HL-60/S4 treated with phorbol 12-myristate 13-acetate at 8.2 ng/mL for 4 days and 3 days (cell line): Measurements from ENCODE around the gene MED9.
"Not testable (repeated sequence)": the region's sequence is repeated elsewhere in the genome, so short reads cannot be mapped to it uniquely, and the experiment has no call there.

Experiments used
- in situ Hi-C: fragments of 300-500 bp; cut with MboI; formaldehyde crosslinking; loops from 2 replicates; pipeline ENCODE4 v1.15.0; 2022; ENCODE audit warnings: low sequenced_read_pairs

The MED9 gene

DNA sequence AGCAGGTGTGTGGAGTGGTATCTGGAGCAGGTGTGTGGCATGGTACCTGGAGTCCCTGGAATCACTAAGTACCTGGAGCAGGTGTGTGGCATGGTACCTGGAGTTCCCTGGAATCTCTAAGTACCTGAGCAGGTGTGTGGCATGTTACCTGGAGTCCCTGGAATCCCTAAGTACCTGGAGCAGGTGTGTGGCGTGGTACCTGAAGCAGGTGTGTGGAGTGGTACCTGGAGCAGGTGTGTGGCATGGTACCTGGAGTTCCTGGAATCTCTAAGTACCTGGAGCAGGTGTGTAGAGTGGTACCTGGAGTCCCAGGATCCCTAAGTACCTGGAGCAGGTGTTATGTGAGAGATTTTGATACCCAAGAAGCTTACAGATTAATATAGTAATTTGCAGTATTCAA is 22.1 kb upstream of the MED9 start:
- in situ Hi-C loops = not testable (repeated sequence)

DNA sequence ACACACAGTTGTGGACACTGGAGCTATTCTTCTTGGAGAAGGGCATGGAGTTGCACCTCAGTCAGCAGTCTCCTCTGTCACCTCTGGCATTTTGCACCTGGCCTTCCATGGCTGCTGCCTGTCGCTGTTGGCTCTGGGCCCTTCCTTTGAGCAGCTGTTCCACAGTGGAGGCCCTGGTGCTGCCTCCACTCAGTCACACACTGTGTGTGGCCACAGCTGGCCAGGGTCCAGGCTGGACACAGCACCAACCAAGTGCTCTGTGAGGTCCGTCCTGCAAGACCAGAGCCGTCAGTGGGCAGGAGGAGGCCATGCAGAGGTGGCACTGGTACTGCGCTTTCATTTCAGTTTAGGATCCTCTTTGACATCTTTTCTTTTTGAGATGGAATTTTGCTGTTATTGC is 21.6 kb upstream of the MED9 start:
- in situ Hi-C loops = no loop called here

DNA sequence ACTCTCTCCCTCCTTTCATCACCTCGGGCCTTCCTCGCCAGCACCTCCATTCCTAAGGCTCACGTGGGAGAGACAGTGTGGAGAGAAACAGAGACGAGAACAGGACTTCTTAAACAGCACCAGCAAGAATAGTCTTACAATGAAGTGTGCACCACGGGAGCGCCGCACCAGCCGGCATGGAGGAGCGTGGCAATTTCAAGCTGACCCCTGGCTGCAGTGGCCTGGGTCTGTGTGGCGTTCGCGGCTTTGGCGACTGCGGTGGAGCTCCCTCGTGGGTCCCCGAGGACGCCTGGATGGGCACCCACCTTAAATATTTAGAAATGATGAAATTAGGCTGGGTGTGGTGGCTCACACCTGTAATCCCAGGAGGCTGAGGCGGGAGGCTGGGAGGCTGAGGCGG is 20.5 kb upstream of the MED9 start:
- in situ Hi-C loops = no loop called here

DNA sequence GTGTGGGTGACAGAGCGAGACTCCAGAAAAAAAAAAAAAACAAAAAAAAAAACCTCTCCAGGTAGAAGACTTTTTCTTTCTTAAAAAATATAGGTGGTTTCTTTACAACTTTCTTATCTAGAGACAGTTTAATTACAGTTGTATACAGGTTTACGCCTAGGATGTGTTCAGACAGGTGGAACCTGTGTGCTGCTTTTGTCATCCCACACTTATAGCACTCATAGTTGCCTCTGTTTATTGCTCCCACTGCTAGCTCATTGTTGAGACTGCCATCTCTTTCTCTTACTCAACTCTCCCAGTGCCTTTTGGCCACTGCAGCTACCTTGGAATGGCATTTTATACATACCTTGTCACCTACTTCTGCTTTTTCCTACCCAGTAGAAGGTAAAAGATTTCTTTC is 19.1 kb upstream of the MED9 start:
- in situ Hi-C loops = no loop called here

DNA sequence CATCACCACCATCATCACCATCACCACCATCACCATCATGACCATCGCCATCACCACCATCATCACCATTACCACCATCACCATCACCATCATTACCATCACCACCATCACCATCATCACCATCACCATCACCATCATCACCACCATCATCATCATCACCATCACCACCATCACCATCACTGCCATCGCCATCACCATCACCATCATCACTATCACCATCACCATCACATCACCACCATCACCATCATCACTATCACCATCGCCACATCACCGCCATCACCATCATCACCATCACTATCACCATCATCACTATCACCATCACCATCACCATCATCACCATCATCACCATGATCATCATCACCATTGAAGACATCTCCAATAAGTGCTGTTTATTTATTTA is 16.8 kb upstream of the MED9 start:
- in situ Hi-C loops = no loop called here

DNA sequence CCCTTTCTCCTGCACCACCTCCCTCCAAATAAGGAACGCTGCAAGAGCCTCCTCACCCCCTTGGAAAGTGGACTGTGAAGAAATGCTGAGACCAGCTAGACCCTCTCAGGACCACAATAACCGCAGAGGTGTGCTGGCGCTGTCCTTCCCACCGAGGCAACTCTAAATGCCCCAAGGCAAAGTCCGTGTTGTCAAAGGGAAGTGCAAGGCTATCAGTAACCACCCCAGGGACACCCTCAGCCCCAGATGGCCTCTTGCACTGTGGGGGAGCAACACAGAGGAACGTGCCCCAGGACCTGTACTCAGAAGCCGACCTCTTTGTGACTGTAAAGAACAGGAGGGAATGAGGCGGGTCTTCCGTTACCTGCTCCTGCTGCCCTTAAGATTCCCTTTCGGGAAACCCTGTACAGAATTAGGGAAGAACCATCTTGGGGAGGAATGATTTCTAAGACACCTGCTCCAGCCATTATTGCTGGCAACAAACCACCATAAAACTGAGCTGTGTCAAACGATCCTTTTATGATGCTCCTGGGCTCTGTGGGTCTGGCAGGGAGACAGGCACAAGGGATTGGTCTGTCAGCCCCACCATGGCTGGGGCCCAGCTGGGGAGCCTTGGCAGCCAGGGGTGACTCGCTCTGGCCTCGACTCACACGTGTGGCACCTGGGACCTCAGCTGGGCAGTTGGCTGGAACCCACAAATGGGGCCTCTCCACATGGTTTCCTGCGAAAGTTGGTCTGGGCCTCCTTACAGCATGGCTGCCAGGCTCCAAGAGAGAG is 14.6 kb upstream of the MED9 start:
- in situ Hi-C loops = no loop called here

DNA sequence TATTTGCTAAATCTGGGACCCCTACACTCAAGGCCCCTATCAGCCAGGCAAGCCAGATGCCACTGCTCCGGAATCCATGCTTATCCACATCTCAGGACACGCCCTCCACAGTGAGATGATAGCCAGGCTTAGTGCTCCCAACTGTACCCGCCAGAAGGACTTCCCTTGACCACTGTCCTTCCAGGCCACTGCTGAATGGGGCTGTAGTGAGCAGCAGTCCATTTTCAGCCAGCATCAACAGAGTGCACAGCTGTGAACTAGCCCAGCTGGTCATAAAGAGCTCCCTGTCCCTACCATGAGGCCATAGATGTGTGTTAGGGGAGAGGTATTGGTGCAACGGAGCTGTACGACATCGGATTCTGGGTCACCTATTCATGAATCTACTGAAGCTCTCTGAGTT is 13.0 kb upstream of the MED9 start:
- in situ Hi-C loops = no loop called here

DNA sequence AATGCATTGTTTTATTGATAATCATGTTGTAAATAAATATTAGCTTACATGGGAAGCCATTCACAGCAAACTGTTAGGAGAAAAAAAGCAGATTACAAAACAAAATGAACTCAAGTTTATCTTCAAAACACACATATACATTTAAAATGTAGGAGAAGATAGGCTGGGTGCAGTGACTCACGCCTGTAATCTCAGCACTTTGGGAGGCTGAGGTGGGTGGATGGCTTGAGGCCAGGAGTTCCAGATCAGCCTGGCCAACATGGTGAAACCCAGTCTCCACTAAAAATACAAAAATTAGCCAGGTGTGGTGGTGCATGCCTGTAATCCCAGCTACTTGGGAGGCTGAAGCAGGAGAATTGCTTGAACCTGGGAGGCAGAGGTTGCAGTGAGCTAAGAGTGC is 10.9 kb upstream of the MED9 start:
- in situ Hi-C loops = not testable (repeated sequence)

DNA sequence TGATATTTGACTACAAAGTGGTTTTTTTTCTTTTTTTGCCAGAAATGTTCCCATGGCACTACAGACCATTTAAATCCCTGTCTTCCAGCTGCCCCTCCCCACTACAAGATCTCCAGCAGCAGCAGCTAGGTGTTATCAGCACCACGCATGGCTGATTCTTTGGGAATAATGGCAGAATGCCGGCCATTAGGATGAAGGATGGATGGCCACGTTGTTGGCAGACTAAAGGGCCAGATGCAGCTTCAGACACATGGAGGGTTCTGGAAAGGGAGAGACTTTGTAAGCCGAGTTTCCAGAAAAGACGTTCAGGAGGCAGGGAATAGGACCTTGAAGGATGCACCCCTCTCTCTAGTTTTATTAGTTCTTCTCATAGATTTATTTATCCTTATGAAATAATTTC is 10.3 kb upstream of the MED9 start:
- in situ Hi-C loops = no loop called here

DNA sequence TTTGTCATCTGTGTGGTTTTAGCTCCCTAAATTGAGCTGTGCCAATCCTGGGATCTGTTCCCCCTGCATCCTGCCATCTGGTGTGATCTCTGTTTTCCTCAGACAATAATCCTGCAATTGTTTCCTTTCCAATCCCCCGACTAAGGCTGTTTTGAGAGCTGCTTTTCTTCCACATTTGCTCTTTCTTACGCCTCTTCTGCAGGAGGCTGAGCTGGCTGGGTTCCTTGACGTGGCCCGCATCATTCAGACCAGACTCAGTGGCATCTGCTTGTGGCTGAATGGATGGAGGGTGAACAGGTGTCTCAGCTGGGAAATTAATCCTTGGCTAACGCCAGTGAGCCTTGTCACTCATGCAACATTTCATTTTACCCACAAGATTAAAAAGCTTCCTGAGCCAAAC is 9.8 kb upstream of the MED9 start:
- in situ Hi-C loops = no loop called here

DNA sequence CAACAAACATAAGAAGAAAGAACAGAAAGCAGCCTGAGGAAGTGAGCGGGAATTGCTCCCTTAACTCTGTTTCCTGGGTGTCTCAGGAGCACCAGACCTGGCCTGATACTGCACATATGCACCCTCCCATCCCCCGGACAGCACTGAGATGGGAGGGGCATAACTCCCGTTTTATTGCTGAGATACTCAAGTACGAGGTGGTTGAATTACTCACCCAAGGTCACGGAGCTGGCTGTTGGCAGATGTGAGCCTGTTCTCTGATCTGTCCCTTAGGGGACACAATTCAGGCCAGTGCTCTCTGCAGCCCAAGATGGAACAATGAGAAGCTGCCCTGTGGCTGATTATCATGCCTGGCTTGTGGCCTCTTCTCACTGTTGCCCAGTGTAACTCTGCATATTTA is 9.1 kb upstream of the MED9 start:
- in situ Hi-C loops = no loop called here

DNA sequence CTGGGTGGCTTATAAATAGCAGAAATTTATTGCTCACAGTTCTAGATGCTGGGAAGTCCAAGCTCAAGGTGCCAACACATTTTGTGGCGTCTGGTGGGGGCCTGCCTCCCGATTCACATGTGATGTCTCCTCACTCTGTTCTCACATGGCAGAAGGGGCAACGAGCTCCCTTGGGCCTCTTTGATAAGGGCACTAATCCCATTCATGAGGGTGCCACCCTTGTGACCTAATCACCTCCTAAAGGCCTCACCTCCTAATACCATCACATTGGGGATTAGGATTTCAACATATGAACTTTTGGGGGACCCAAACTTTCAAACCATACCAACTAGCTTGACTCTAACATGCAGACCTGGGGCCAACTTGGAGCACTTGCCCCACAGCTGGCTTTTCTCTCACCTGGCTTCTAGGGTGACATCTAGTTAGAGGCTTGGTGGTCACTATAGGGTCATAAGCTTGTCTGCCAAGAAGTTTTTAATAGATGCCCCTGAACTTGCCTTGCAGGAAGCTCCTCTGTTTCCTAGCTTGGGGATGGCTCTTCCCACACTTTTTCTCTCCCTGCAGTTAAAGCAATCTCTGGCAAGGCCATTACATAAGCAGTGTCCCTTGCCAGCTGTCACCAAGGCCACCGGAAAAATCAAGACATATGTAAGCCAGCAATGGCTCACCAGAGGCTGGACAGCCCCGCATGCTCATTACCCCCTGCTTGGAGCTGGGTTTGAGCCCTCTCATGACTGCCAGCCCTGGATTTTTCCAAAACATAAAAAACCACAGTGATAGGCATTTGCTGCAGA is 8.4 kb upstream of the MED9 start:
- in situ Hi-C loops = no loop called here

DNA sequence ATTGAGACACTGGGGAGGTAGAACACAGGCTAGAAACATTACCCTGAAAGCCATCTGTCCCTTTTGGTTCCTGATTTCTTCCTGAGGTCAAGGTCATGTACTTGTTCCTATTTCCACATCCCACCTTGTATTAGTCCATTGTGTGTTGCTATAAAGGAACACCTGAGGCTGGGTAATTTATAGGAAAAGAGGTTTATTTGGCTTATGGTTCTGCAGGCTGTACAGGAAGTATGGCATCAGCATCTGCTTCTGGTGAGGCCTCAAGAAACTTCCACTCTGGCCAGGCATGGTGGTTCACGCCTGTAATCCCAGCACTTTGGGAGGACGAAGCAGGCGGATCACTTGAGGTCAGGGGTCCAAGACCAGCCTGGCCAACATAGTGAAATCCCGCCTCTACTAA is 7.4 kb upstream of the MED9 start:
- in situ Hi-C loops = no loop called here

DNA sequence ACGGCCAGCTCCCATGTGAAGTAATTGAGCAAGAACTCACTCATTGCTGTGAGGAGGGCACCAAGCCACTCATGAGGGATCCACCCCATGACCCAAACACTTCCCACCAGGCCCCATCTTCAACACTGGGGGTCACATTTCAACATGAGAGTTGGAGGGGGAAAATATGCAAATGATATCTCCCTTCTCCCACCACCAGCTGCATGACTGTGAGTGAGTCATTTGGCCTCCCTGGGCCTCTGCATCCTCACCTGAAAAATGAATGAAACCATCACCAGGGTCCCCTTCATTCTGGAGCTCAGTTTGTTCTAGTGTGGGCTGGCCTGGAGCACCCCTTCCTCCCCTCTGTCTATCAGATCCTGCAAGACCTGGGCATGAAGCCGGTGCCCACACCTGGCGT is 6.8 kb upstream of the MED9 start:
- in situ Hi-C loops = no loop called here

DNA sequence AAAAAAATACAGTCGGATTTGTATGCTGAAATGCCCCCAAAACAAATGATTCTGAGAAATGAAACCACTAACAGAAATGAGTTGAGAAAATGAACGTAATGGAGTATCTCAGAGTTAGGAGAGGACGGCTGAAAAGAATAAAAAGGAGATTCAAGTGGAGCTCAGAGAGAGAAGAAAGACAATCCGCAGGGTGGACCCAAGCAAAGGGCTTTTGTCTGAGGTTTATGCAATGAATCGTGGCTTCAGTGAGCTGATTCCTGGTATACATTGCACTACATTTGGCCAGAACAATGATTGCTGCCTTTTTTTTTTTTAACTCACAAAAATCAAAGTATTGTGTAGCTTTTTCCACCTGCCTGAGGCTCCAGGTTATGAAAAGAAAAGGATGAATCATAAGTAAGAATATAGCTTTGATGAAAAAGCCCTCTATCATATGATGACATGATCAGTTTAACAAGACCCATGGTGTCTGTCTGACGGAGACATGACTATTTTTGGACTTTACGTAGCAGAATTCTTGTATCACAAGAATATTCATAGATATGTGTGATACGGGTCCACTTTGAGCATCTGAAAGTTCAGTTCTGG is 4.4 kb upstream of the MED9 start:
- in situ Hi-C loops = no loop called here

DNA sequence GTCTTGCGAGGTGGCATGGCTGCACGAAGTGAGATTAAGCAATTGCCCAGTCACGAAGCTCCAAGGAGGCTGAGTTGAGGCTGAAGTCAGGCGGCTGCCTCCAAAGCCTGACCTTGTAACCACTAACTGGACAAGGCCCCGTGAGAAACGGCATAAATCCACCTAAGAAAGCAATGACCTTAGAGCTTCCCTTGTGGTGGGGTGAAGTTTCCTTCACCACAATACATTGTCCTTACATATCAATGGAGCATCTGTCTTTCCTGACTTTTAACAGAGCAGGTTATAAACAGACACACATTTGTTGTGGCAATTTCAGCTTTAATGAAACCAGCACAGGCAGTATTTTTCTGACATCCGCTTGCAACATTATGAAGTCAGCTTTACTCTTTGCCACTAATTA is 2.5 kb upstream of the MED9 start:
- in situ Hi-C loops = no loop called here

DNA sequence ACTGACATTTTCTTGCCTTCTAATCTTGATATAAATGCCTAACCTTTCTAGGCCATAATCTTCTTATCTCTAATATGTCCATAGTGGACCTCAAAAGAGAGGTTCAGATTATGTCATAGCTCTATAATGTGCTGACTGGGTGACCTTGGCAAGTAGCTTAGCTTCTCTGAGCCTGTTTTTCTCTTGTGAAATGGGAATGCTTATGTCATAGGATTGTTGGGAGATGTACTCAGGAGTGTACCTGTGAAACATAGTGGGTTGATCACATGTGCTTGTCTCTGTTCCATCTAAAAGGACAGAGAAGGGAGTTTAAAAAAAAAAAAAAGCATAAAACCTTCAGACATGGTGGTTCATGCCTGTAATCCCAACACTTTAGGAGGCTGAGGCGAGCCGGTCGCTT is 2.4 kb downstream of the MED9 start:
- in situ Hi-C loops = no loop called here

DNA sequence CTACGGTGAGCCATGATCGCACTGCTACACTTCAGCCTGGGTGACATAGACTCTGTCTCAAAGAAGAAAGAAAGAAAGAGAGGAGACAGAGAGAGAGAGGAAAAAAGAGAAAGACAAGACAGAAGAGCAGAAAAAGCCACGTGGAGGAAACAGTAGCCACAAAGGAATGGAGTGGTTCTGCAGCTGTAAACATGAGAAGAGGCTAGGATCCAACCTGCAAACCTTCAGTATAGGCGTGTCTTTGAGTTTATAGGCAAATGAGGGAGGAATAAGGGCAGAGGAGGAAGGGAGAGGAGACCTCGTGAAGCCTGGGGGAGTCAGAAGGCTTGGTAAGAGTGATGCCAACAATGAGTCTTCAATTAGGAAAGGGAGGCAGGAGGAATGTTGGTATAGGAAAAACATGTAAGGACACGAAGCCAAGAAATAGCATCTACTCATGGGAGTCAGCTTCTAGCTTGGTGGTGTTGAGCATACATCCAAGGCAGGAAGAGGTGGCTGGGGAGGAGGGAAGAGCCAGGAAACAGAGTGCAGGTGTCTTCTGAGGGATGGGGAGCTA is 3.9 kb downstream of the MED9 start:
- in situ Hi-C loops = no loop called here

DNA sequence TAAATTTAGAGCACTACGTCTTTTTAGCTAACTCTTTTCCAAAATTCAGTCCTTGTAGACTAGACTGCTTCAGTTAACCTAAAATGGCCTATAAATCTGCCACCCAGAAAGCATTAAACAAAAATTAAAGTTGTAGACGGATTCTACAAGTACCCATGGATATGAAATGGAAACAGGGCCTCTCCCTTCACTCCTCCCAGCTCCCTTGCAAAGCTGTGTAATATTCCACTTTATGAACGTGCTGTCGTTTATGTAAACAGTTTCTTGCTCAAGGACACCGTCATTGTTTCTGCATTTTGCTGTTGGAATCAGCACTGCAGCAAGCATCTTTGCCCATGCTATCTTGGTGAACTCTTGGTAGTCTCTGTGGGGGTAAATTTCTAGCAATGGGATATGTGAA is 5.1 kb downstream of the MED9 start:
- in situ Hi-C loops = no loop called here

DNA sequence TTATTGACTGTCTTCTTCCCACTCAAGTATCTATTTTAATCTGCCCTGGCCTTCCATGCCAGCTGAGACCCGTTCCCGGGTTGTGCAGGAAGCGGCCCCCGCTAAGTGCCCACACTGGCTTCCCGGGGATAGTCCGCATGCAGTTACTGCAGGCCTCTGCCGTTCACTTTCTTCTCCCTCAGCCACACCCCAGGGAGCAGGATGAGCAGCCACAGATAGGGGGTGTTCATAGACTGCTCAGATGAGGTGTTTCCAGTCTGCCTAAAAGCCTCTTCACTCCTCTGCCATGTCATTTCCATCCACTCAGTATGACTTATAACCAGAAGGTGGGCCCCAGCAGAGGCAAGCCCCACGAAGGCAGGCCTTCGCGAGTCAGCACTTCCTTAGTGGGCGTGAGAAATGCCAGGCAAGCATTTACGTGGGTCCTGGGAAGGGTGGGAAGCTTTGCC is 7.7 kb downstream of the MED9 start:
- in situ Hi-C loops = no loop called here

DNA sequence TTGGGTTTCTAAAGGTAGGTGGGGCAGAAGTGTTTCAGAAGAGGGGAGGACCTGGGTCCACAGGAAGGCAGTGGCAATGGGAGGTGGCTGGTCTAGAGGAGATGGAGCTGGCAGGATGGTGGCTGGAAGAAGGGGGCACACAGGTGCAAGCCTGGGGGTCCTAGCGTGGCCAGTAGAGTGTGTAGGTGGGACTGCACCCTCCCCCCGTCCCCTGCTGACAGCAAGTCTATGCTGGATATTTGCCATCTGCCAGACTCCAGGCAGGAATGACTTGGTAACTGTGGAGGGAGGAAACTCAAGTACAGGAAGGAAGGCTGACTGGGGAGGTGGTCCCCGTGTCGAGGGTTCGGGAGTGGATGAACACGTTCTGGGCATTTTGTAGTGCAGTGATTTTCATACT is 8.6 kb downstream of the MED9 start:
- in situ Hi-C loops = no loop called here

DNA sequence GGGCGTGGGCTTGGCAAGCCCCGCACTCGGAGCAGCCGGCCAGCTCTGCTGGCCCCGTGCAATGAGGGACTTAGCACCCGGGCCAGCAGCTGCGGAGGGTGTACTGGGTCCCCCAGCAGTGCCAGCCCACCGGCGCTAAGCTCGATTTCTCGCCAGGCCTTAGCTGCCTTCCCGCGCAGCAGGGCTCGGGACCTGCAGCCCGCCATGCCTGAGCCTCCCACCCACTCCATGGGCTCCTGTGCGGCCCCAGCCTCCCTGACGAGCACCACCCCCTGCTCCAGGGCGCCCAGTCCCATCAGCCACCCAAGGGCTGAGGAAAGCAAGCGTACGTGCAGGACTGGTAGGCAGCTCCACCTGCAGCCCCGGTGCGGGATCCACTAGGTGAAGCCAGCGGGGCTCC is 9.6 kb downstream of the MED9 start:
- in situ Hi-C loops = not testable (repeated sequence)
